Testis (tissue), 2 donors: ENCODE measurements around the gene ZNF804A.

Source experiments
- POLR2A ChIP-seq: fragments of 450-650 bp; IDR thresholded peaks from one replicate; pipeline ENCODE4 v1.6.1; 2017; ENCODE audit warnings: antibody characterized with exemption, mild to moderate bottlenecking, moderate library complexity
- TF ChIP-seq, protein P1 (sequence below), 3 experiments: fragments of 450-650 bp in 2 of 3; fragments of 200-600 bp in 1 of 3; sonication (generic) in 1 of 3; IDR thresholded peaks; one replicate each; pipeline ENCODE4 v1.5.1; 2016 to 2019; ENCODE audit warnings: antibody characterized with exemption in 3 of 3, mild to moderate bottlenecking in 2 of 3, moderate library complexity in 1 of 3

- TF ChIP-seq, protein P1, sequence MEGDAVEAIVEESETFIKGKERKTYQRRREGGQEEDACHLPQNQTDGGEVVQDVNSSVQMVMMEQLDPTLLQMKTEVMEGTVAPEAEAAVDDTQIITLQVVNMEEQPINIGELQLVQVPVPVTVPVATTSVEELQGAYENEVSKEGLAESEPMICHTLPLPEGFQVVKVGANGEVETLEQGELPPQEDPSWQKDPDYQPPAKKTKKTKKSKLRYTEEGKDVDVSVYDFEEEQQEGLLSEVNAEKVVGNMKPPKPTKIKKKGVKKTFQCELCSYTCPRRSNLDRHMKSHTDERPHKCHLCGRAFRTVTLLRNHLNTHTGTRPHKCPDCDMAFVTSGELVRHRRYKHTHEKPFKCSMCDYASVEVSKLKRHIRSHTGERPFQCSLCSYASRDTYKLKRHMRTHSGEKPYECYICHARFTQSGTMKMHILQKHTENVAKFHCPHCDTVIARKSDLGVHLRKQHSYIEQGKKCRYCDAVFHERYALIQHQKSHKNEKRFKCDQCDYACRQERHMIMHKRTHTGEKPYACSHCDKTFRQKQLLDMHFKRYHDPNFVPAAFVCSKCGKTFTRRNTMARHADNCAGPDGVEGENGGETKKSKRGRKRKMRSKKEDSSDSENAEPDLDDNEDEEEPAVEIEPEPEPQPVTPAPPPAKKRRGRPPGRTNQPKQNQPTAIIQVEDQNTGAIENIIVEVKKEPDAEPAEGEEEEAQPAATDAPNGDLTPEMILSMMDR (IDR thresholded peaks at IDR 0.05), result no peak
- TF ChIP-seq POLR2A, result no peak
Measured at GRCh38 chr2:184727813-184728212, 129.5 kb downstream of the ZNF804A start.
